ENCODE results near the gene FOXL3.

FOXL3 gene

GRCh38 chr7:327233-327931 is 37.4 kb downstream of the FOXL3 start:
- no peak overlapping the region for H3K4me3 ChIP-seq (ENCODE audit: extremely low read depth, insufficient read depth, low read length, poor library complexity, severe bottlenecking)
- H3K27ac ChIP-seq (ENCODE audit: low read depth, low read length, severe bottlenecking) = no peak overlapping the region
- H3K4me1 ChIP-seq (ENCODE audit: control insufficient read depth, insufficient read depth, low read length, poor library complexity, severe bottlenecking) = no peaks in the 10 kb centered on the region
- H3K36me3 ChIP-seq (ENCODE audit: control insufficient read depth, insufficient read depth, low read length) = no peaks in the 10 kb centered on the region
- H3K9me3 ChIP-seq (ENCODE audit: control insufficient read depth, low read length) = no peaks in the 10 kb centered on the region
- 91% methylated on average over 22 to 25 of the region's 29 CpGs for WGBS, 2 experiments (ENCODE audit: insufficient coverage in 2 of 2)

GRCh38 chr7:327991-328702 is 38.2 kb downstream of the FOXL3 start:
- H3K36me3 ChIP-seq (ENCODE audit: control insufficient read depth, insufficient read depth, low read length) = no peaks in the 10 kb centered on the region
- H3K27ac ChIP-seq (ENCODE audit: low read depth, low read length, severe bottlenecking) = no peak overlapping the region

GRCh38 chr7:329691-330281 is 39.8 kb downstream of the FOXL3 start:
- Histone ChIP-seq H3K36me3 (ENCODE audit: control insufficient read depth, insufficient read depth, low read length) (no peaks in the 10 kb centered on the region), H3K4me1 (ENCODE audit: control insufficient read depth, insufficient read depth, low read length, poor library complexity, severe bottlenecking) (peaks cover 7% of the 10 kb centered on the region), H3K9me3 (ENCODE audit: control insufficient read depth, low read length) (no peaks in the 10 kb centered on the region), H3K4me3 (ENCODE audit: extremely low read depth, insufficient read depth, low read length, poor library complexity, severe bottlenecking) (no peak overlapping the region), H3K27ac (ENCODE audit: low read depth, low read length, severe bottlenecking) (no peak overlapping the region)
- 86 to 87% methylated on average over 15 of the region's 18 CpGs for WGBS, 2 experiments (ENCODE audit: insufficient coverage in 2 of 2)

More at GRCh38 chr7:327991-328702, 38.2 kb downstream of the FOXL3 start:
- no peaks in the 10 kb centered on the region for H3K9me3 ChIP-seq (ENCODE audit: control insufficient read depth, low read length)
- H3K4me3 ChIP-seq (ENCODE audit: extremely low read depth, insufficient read depth, low read length, poor library complexity, severe bottlenecking) = no peak overlapping the region
- peaks cover 5% of the 10 kb centered on the region for H3K4me1 ChIP-seq (ENCODE audit: control insufficient read depth, insufficient read depth, low read length, poor library complexity, severe bottlenecking)
- 89 to 95% methylated on average over 20 to 21 of the region's 22 CpGs for WGBS, 2 experiments (ENCODE audit: insufficient coverage in 2 of 2)

- Histone ChIP-seq H3K27ac (ENCODE audit: low read depth, low read length, severe bottlenecking) (no peak overlapping the region), H3K4me1 (ENCODE audit: control insufficient read depth, insufficient read depth, low read length, poor library complexity, severe bottlenecking) (peaks cover 7% of the 10 kb centered on the region), H3K4me3 (ENCODE audit: extremely low read depth, insufficient read depth, low read length, poor library complexity, severe bottlenecking) (no peak overlapping the region), H3K36me3 (ENCODE audit: control insufficient read depth, insufficient read depth, low read length) (no peaks in the 10 kb centered on the region), H3K9me3 (ENCODE audit: control insufficient read depth, low read length) (no peaks in the 10 kb centered on the region)
- WGBS, 2 experiments (ENCODE audit: insufficient coverage in 2 of 2) = 86% methylated on average over 16 of the region's 16 CpGs
These were observed 40.7 kb downstream of the FOXL3 start for GRCh38 chr7:330511-331230.

- WGBS, 2 experiments (ENCODE audit: insufficient coverage in 2 of 2) = 73 to 83% methylated on average over 19 to 23 of the region's 23 CpGs
- peaks cover 7% of the 10 kb centered on the region for H3K4me1 ChIP-seq (ENCODE audit: control insufficient read depth, insufficient read depth, low read length, poor library complexity, severe bottlenecking)
- no peak overlapping the region for H3K4me3 ChIP-seq (ENCODE audit: extremely low read depth, insufficient read depth, low read length, poor library complexity, severe bottlenecking)
These were observed 42.1 kb downstream of the FOXL3 start for GRCh38 chr7:332020-332517.

GRCh38 chr7:332646-333392 is 42.8 kb downstream of the FOXL3 start:
- WGBS, 2 experiments (ENCODE audit: insufficient coverage in 2 of 2) = 4 to 7% methylated on average over 47 to 53 of the region's 57 CpGs
- Histone ChIP-seq H3K27ac (ENCODE audit: low read depth, low read length, severe bottlenecking) (no peak overlapping the region), H3K4me1 (ENCODE audit: control insufficient read depth, insufficient read depth, low read length, poor library complexity, severe bottlenecking) (peaks cover 7% of the 10 kb centered on the region), H3K36me3 (ENCODE audit: control insufficient read depth, insufficient read depth, low read length) (no peaks in the 10 kb centered on the region), H3K4me3 (ENCODE audit: extremely low read depth, insufficient read depth, low read length, poor library complexity, severe bottlenecking) (peak overlapping the region; percentile 35), H3K9me3 (ENCODE audit: control insufficient read depth, low read length) (no peaks in the 10 kb centered on the region)

More at GRCh38 chr7:332020-332517, 42.1 kb downstream of the FOXL3 start:
- no peaks in the 10 kb centered on the region for H3K36me3 ChIP-seq (ENCODE audit: control insufficient read depth, insufficient read depth, low read length)
- H3K27ac ChIP-seq (ENCODE audit: low read depth, low read length, severe bottlenecking) = no peak overlapping the region
- no peaks in the 10 kb centered on the region for H3K9me3 ChIP-seq (ENCODE audit: control insufficient read depth, low read length)

- peaks cover 7% of the 10 kb centered on the region for H3K4me1 ChIP-seq (ENCODE audit: control insufficient read depth, insufficient read depth, low read length, poor library complexity, severe bottlenecking)
- no peak overlapping the region for H3K4me3 ChIP-seq (ENCODE audit: extremely low read depth, insufficient read depth, low read length, poor library complexity, severe bottlenecking)
- no peak overlapping the region for H3K27ac ChIP-seq (ENCODE audit: low read depth, low read length, severe bottlenecking)
- H3K9me3 ChIP-seq (ENCODE audit: control insufficient read depth, low read length) = no peaks in the 10 kb centered on the region
- WGBS, 2 experiments (ENCODE audit: insufficient coverage in 2 of 2) = 49 to 51% methylated on average over 4 to 12 of the region's 17 CpGs
- H3K36me3 ChIP-seq (ENCODE audit: control insufficient read depth, insufficient read depth, low read length) = no peaks in the 10 kb centered on the region
These were observed 43.4 kb downstream of the FOXL3 start for GRCh38 chr7:333393-333764.

- no peak overlapping the region for H3K4me3 ChIP-seq (ENCODE audit: extremely low read depth, insufficient read depth, low read length, poor library complexity, severe bottlenecking)
- 79 to 88% methylated on average over 9 to 15 of the region's 16 CpGs for WGBS, 2 experiments (ENCODE audit: insufficient coverage in 2 of 2)
- H3K27ac ChIP-seq (ENCODE audit: low read depth, low read length, severe bottlenecking) = no peak overlapping the region
These were observed 44.8 kb downstream of the FOXL3 start for GRCh38 chr7:334618-335357.

GRCh38 chr7:335358-336148 is 45.6 kb downstream of the FOXL3 start:
- no peak overlapping the region for H3K27ac ChIP-seq (ENCODE audit: low read depth, low read length, severe bottlenecking)
- no peaks in the 10 kb centered on the region for H3K36me3 ChIP-seq (ENCODE audit: control insufficient read depth, insufficient read depth, low read length)
- peaks cover 7% of the 10 kb centered on the region for H3K4me1 ChIP-seq (ENCODE audit: control insufficient read depth, insufficient read depth, low read length, poor library complexity, severe bottlenecking)
- H3K4me3 ChIP-seq (ENCODE audit: extremely low read depth, insufficient read depth, low read length, poor library complexity, severe bottlenecking) = no peak overlapping the region
- no peaks in the 10 kb centered on the region for H3K9me3 ChIP-seq (ENCODE audit: control insufficient read depth, low read length)
- 93 to 96% methylated on average over 10 of the region's 11 CpGs for WGBS, 2 experiments (ENCODE audit: insufficient coverage in 2 of 2)

More at GRCh38 chr7:334618-335357, 44.8 kb downstream of the FOXL3 start:
- no peaks in the 10 kb centered on the region for H3K36me3 ChIP-seq (ENCODE audit: control insufficient read depth, insufficient read depth, low read length)
- no peaks in the 10 kb centered on the region for H3K9me3 ChIP-seq (ENCODE audit: control insufficient read depth, low read length)
- H3K4me1 ChIP-seq (ENCODE audit: control insufficient read depth, insufficient read depth, low read length, poor library complexity, severe bottlenecking) = peaks cover 7% of the 10 kb centered on the region

All from mesodermal cell (in vitro differentiated cells).